HFFc6 (cell line): Measurements from ENCODE around the gene FBXL5. TPM values are rescaled to one million over a fixed set of nuclear protein-coding genes. Genes with fewer than 3 reads are reported as not detected.
A peak's percentile ranks its signal among the peaks of the same experiment; 100 is the strongest.

Experiments used
- DNase-seq: peaks from one replicate; pipeline ENCODE4 v3.0.0-alpha.2; 2018
- H3K27ac Mint-ChIP-seq: 2 replicates; pipeline ENCODE4 v1.8.0; 2020; ENCODE audit warnings: mild to moderate bottlenecking, mixed read lengths
- H3K27me3 Mint-ChIP-seq: 2 replicates; pipeline ENCODE4 v1.8.0; 2021; ENCODE audit warnings: mild to moderate bottlenecking, moderate library complexity, mixed read lengths; ENCODE audit not compliant: insufficient read depth
- H3K36me3 Mint-ChIP-seq: 2 replicates; pipeline ENCODE4 v1.8.0; 2021; ENCODE audit warnings: low read depth, mixed read lengths
- H3K4me1 Mint-ChIP-seq: 2 replicates; pipeline ENCODE4 v1.8.0; 2020; ENCODE audit warnings: low read depth, mixed read lengths
- H3K4me3 Mint-ChIP-seq: 2 replicates; pipeline ENCODE4 v1.8.0; 2020; ENCODE audit warnings: mild to moderate bottlenecking, moderate library complexity, mixed read lengths
- H3K9me3 Mint-ChIP-seq: 2 replicates; pipeline ENCODE4 v1.8.0; 2020; ENCODE audit warnings: mild to moderate bottlenecking, mixed read lengths
- total RNA-seq, 6 experiments: library from RNA; stranded (reverse); fragmentation: NEBNext Ultra II Directional; extraction: Animal tissue kit (Norgen Biotek cat#: 25700); gene quantifications; 2 replicates in 1 of 6; 3 replicates in 5 of 6; pipeline ENCODE4 v1.2.3, GENCODE V29; 2021
- TF ChIP-seq, protein P1 (sequence below): fragments of 200-600 bp; sonication (generic); IDR thresholded peaks from 2 replicates; pipeline ENCODE4 v1.5.0; 2021; ENCODE audit warnings: antibody characterized with exemption, mild to moderate bottlenecking

The FBXL5 gene
- total RNA-seq, 6 experiments from 2014 or later = 35.8 to 40.5 (median 37.2) TPM

DNA sequence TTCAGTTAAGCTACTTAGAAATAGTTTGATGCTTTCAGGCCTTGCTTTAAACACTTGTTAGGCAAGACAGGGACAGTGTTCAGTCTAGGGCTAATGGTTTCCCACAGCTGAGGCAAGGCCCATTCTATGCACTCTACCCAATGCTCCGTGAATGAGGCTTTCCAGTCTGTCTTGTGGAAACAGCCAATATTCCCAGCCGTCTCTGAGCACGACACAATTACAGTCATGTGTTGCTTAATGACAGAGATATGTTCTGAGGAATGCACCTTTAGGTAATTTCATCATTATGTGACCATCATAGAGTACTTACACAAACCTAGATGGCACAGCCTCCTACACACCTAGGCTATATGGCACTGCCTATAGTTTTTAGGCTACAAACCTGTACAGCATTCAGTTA is 16.9 kb upstream of the FBXL5 start:
- no peaks in the 10 kb centered on the region for H3K9me3 Mint-ChIP-seq
- peaks cover 24% of the 10 kb centered on the region for H3K36me3 Mint-ChIP-seq
- no peak for DNase-seq
- H3K27me3 Mint-ChIP-seq = no peaks in the 10 kb centered on the region
- no peak overlapping the region for H3K4me3 Mint-ChIP-seq
- peaks cover 24% of the 10 kb centered on the region for H3K4me1 Mint-ChIP-seq
- TF ChIP-seq, protein P1, sequence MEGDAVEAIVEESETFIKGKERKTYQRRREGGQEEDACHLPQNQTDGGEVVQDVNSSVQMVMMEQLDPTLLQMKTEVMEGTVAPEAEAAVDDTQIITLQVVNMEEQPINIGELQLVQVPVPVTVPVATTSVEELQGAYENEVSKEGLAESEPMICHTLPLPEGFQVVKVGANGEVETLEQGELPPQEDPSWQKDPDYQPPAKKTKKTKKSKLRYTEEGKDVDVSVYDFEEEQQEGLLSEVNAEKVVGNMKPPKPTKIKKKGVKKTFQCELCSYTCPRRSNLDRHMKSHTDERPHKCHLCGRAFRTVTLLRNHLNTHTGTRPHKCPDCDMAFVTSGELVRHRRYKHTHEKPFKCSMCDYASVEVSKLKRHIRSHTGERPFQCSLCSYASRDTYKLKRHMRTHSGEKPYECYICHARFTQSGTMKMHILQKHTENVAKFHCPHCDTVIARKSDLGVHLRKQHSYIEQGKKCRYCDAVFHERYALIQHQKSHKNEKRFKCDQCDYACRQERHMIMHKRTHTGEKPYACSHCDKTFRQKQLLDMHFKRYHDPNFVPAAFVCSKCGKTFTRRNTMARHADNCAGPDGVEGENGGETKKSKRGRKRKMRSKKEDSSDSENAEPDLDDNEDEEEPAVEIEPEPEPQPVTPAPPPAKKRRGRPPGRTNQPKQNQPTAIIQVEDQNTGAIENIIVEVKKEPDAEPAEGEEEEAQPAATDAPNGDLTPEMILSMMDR = no peak
- H3K27ac Mint-ChIP-seq = no peak overlapping the region

DNA sequence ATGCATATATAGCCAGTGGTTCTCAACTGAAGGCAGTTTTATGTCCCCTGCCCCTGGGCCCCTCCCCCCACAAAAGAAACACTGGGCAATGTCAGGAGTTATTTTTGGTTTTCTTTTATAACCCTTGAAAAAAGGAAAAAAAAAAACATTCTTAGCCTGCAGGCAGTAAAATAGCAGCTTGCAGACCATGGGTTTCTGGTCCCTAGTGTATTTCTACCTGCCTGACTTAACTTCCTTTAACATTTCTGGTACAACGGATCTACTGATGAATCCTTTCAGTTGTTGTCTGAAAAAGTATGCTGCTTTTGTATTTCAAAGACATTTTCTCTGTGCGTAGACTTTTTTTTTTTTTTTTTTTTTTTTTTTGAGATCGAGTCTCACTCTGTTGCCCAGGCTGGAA is 15.4 kb upstream of the FBXL5 start:
- Mint-ChIP-seq H3K27ac (no peak overlapping the region), H3K36me3 (peaks cover 30% of the 10 kb centered on the region), H3K4me3 (no peak overlapping the region), H3K27me3 (no peaks in the 10 kb centered on the region), H3K9me3 (no peaks in the 10 kb centered on the region), H3K4me1 (peaks cover 26% of the 10 kb centered on the region)
- DNase-seq = no peak
- TF ChIP-seq, protein P1 = no peak

DNA sequence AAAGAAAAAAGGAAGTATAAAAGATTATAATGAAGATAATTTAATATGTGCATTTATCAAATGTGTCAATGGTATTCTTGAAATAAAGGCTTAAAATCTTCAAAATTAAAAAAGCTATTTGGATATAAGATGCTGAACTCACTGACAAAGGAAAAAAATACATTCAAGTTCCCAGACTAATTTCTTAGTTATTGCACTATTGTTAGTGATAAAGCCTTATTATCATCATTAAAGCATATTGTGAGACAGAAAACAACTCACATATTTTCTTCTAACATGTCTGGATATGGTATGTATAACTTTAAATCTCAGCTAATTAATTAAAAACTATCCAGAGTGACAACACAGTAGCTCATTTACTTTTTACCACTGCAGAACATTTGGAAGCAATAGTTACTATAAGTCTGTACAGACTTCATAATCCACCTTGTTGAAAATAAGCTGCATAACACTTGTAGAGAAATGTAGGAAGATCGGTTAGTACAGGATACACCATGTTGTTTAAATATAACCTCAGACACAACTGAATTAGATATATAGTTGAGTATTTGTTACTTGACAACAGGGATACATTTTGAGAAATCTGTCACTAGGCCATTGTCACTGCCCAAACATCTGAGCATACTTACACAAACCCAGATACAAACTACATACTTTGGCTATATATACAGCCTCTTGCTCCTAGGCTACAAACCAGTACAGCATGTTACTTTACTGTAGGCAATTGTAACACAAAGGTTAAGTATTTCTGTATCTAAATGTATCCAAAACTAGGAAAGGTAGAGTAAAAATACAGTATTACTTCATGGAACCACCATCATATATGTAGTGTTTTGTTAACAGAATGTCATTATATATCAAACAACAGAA is 13.6 kb upstream of the FBXL5 start:
- Mint-ChIP-seq H3K4me3 (no peak overlapping the region), H3K9me3 (no peaks in the 10 kb centered on the region), H3K27me3 (no peaks in the 10 kb centered on the region; the same call in 1 of the 2 replicates), H3K27ac (peak overlapping the region; percentile 30), H3K36me3 (peaks cover 43% of the 10 kb centered on the region), H3K4me1 (peaks cover 26% of the 10 kb centered on the region)
- DNase-seq = no peak
- TF ChIP-seq, protein P1 = no peak

DNA sequence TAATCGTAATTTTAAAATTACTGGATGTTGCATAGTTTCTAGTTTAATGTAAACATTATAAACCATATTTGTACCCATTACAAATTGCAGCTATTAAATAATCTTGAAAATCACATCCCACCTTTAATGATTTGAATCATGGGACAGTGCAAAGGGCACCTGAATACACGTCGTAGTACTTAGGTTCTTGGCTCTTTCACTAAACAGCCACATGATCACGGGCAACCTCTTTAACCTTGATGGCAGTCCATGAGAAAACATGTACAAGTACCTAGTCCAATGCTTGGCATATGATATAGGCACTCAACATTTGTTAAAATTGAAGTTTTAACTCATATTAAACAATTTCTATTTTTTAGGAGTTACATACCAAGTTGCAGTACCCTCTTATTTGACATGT is 11.8 kb upstream of the FBXL5 start:
- H3K9me3 Mint-ChIP-seq = no peaks in the 10 kb centered on the region
- no peak overlapping the region for H3K4me3 Mint-ChIP-seq
- no peak for DNase-seq
- peaks cover 43% of the 10 kb centered on the region for H3K36me3 Mint-ChIP-seq
- TF ChIP-seq, protein P1 = no peak
- no peak overlapping the region for H3K27ac Mint-ChIP-seq
- no peaks in the 10 kb centered on the region; the same call in 1 of the 2 replicates for H3K27me3 Mint-ChIP-seq
- peaks cover 24% of the 10 kb centered on the region for H3K4me1 Mint-ChIP-seq

DNA sequence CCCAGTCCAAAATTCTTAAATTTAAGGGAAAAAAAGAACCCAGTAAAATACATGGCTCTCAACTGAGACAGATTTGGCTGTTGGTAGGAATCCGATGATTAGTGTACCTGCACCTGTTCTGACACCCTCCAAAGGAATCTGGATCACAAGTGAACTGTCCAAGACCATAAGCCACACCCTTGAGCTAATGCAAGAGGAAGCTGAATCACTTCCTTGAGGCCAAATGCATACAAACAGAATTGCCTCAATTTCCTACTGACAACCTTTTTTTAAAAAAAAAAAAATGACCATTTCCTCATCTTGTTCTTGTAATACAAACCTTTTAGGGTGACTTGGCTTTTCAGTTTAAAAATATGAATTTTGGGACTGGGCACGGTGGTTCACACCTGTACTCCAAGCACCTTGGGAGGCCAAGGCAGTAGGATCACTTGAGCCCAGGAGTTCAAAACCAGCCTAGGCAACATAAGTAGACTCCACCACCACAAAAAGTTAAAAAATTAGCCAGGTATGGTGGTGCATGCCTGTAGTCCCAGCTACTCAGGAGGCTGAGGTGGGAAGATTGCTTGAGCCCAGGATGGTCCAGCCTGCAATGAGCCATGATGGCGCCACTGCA is 10.7 kb upstream of the FBXL5 start:
- no peak overlapping the region; the same call in 1 of the 2 replicates for H3K4me3 Mint-ChIP-seq
- H3K4me1 Mint-ChIP-seq = peaks cover 18% of the 10 kb centered on the region
- H3K9me3 Mint-ChIP-seq = no peaks in the 10 kb centered on the region
- TF ChIP-seq, protein P1 = no peak
- H3K27ac Mint-ChIP-seq = peak overlapping the region; percentile 58
- no peaks in the 10 kb centered on the region; the same call in 1 of the 2 replicates for H3K27me3 Mint-ChIP-seq
- peaks cover 35% of the 10 kb centered on the region for H3K36me3 Mint-ChIP-seq
- DNase-seq = no peak
